ENCODE results near the gene SNX15.

GRCh38 chr11:65085446-65085845 lies 58.2 kb downstream of the SNX15 start:
- no peak for TF ChIP-seq TAF1 (IDR thresholded peaks at IDR 0.05; ENCODE audit: borderline replicate concordance, insufficient read depth, low read length)
- no peak for TF ChIP-seq REST (IDR thresholded peaks at IDR 0.05; ENCODE audit: insufficient read depth in 1 of 2, low read depth in 2 of 2, low read length in 2 of 2)
- TF ChIP-seq SIN3A (IDR thresholded peaks at IDR 0.05; ENCODE audit: borderline replicate concordance, insufficient read depth, low read length) = no peak
- no peak for TF ChIP-seq FOXP2 (optimal IDR thresholded peaks at IDR 0.05; ENCODE audit: borderline replicate concordance, extremely low read depth, extremely low read length, insufficient read depth)
- TF ChIP-seq POLR2AphosphoS5 (IDR thresholded peaks at IDR 0.05; ENCODE audit: low read depth, low read length) = no peak

All from PFSK-1 (cell line).